PC-3 (cell line): Measurements from ENCODE around the gene NOX4. TPM values are rescaled to one million over a fixed set of nuclear protein-coding genes. Genes with fewer than 3 reads are reported as not detected.
"Not testable (repeated sequence)": the region's sequence is repeated elsewhere in the genome, so short reads cannot be mapped to it uniquely, and the experiment has no call there.

ENCODE experiments used
- ATAC-seq: fragments of 200-7000 bp; cut with Tn5 transposase; 2 replicates; pipeline ENCODE4 v1.9.1; 2020; ENCODE audit warnings: mild to moderate bottlenecking, moderate library complexity
- BruUV-seq: library from RNA; stranded (reverse); fragments of 400-500 nt; replicated peaks from 2 replicates; lab custom pipeline; 2021; lab: Mats Ljungman, UMichigan
- CTCF ChIA-PET: fragments of 300-600 bp; sonication (Branson Sonifier 250); formaldehyde crosslinking; loops from one replicate; lab custom pipeline; 2022; ENCODE audit warnings: antibody characterized with exemption; lab: Charles Lee
- POLR2A ChIA-PET: fragments of 300-600 bp; sonication (Branson Sonifier 250); formaldehyde crosslinking; loops from one replicate; lab custom pipeline; 2022; ENCODE audit warnings: antibody characterized with exemption; ENCODE audit not compliant: unreplicated experiment; lab: Charles Lee
- DNase-seq: peaks from one replicate; pipeline ENCODE4 v3.0.0-alpha.2; 2015
- H2AFZ ChIP-seq: fragments of 300-600 bp; sonication (generic); 2 replicates; pipeline ENCODE4 v1.6.0; 2016; ENCODE audit warnings: antibody characterized with exemption, low read length
- H3F3A ChIP-seq: fragments of 300-600 bp; sonication (generic); one replicate; pipeline ENCODE4 v1.6.0; 2017; ENCODE audit warnings: antibody characterized with exemption, low read length, control low read depth, mild to moderate bottlenecking; ENCODE audit not compliant: unreplicated experiment
- H3K27ac ChIP-seq: fragments of 300-600 bp; sonication (generic); 2 replicates; pipeline ENCODE4 v1.5.1; 2016; ENCODE audit warnings: mild to moderate bottlenecking, low read length
- H3K27me3 ChIP-seq: fragments of 300-600 bp; sonication (generic); 2 replicates; pipeline ENCODE4 v1.6.1; 2016; ENCODE audit warnings: low read length, mixed read lengths
- H3K36me3 ChIP-seq: fragments of 300-600 bp; sonication (generic); 2 replicates; pipeline ENCODE4 v1.6.1; 2016; ENCODE audit warnings: low read depth, mixed run types, low read length, mixed read lengths
- H3K4me1 ChIP-seq: fragments of 300-600 bp; sonication (generic); 2 replicates; pipeline ENCODE4 v1.5.1; 2016; ENCODE audit warnings: low read length; ENCODE audit not compliant: insufficient read depth
- H3K4me2 ChIP-seq: fragments of 300-600 bp; sonication (generic); 2 replicates; pipeline ENCODE4 v1.6.0; 2016; ENCODE audit warnings: low read length
- H3K4me3 ChIP-seq: fragments of 300-600 bp; sonication (generic); 2 replicates; pipeline ENCODE4 v1.5.1; 2016; ENCODE audit warnings: mild to moderate bottlenecking, low read length, mixed read lengths
- H3K79me2 ChIP-seq: fragments of 300-600 bp; sonication (generic); 2 replicates; pipeline ENCODE4 v1.6.1; 2017; ENCODE audit warnings: low read length, mixed read lengths
- H3K9ac ChIP-seq: fragments of 300-600 bp; sonication (generic); 2 replicates; pipeline ENCODE4 v1.6.0; 2016; ENCODE audit warnings: mild to moderate bottlenecking, low read length
- H3K9me2 ChIP-seq: fragments of 300-600 bp; sonication (generic); replicated peaks from 2 replicates; pipeline ENCODE4 v1.6.1; 2016; ENCODE audit warnings: mixed run types, low read length, mixed read lengths
- H3K9me3 ChIP-seq: fragments of 300-600 bp; sonication (generic); 2 replicates; pipeline ENCODE4 v1.6.1; 2016; ENCODE audit warnings: low read length, mixed read lengths
- H4K20me1 ChIP-seq: fragments of 300-600 bp; sonication (generic); 2 replicates; pipeline ENCODE4 v1.6.1; 2016; ENCODE audit warnings: low read length, mixed read lengths
- CTCF ChIP-seq: fragments of 300-600 bp; sonication (generic); conservative IDR thresholded peaks from 2 replicates; pipeline ENCODE4 v1.5.1; 2017; ENCODE audit warnings: antibody characterized with exemption, low read depth, mild to moderate bottlenecking, low read length
- EZH2 ChIP-seq: fragments of 300-600 bp; sonication (generic); IDR thresholded peaks from one replicate; pipeline ENCODE4 v1.6.1; 2017; ENCODE audit warnings: antibody characterized with exemption, mild to moderate bottlenecking, low read length; ENCODE audit not compliant: unreplicated experiment
- EZH2phosphoT487 ChIP-seq: fragments of 300-600 bp; sonication (generic); IDR thresholded peaks from 2 replicates; pipeline ENCODE4 v1.6.1; 2018; ENCODE audit warnings: mild to moderate bottlenecking, antibody characterized with exemption, low read length, borderline replicate concordance
- intact Hi-C: fragments of 100-400 bp; cut with micrococcal nuclease; formaldehyde crosslinking; loops from 2 replicates; pipeline ENCODE4 v1.9.0; 2023
- total RNA-seq: library from RNA; depleted of rRNA; stranded (reverse); fragments of >200 nt; gene quantifications from 2 replicates; pipeline ENCODE4 v1.2.3, GENCODE V29; 2014

The NOX4 gene
- total RNA-seq, 1 experiment from 2014 or later, result not detected

GRCh38 chr11:89346601-89347000 lies 144.6 kb downstream of the NOX4 start:
- Histone ChIP-seq H2AFZ (no peak overlapping the region), H3K9me2 (no peaks in the 10 kb centered on the region), H3K4me2 (no peak overlapping the region), H3K4me3 (no peak overlapping the region), H3K4me1 (no peaks in the 10 kb centered on the region), H3F3A (no peaks in the 10 kb centered on the region), H3K9ac (no peak overlapping the region), H3K9me3 (no peaks in the 10 kb centered on the region), H3K27ac (no peak overlapping the region), H3K79me2 (no peaks in the 10 kb centered on the region), H3K36me3 (no peaks in the 10 kb centered on the region), H3K27me3 (peaks cover 6% of the 10 kb centered on the region; the same call in 1 of the 2 replicates), H4K20me1 (no peaks in the 10 kb centered on the region)
- intact Hi-C loops, result no loop called here
- ATAC-seq (no peak), DNase-seq (no peak)
- TF ChIP-seq EZH2phosphoT487 (no peak), EZH2 (no peak), CTCF (no peak)
- BruUV-seq, result no TSS peak
- ChIA-PET CTCF (no interaction called here), POLR2A (no interaction called here)

GRCh38 chr11:89342880-89343572 lies 148.1 kb downstream of the NOX4 start:
- H3K36me3 ChIP-seq, H4K20me1 ChIP-seq, ATAC-seq, H3K79me2 ChIP-seq, H3K9me3 ChIP-seq, DNase-seq, H3F3A ChIP-seq, H2AFZ ChIP-seq, H3K4me2 ChIP-seq, H3K27ac ChIP-seq, BruUV-seq, CTCF ChIA-PET, intact Hi-C loops, H3K9ac ChIP-seq, POLR2A ChIA-PET, H3K27me3 ChIP-seq, H3K4me3 ChIP-seq, H3K4me1 ChIP-seq, H3K9me2 ChIP-seq: not testable (repeated sequence)

GRCh38 chr11:89340450-89340849 lies 150.7 kb downstream of the NOX4 start:
- BruUV-seq, H4K20me1 ChIP-seq, H3K9me3 ChIP-seq, DNase-seq, intact Hi-C loops, CTCF ChIA-PET, H3K36me3 ChIP-seq, H3K27ac ChIP-seq, H2AFZ ChIP-seq, H3K9ac ChIP-seq, H3K4me1 ChIP-seq, H3K79me2 ChIP-seq, H3F3A ChIP-seq, H3K27me3 ChIP-seq, POLR2A ChIA-PET, ATAC-seq, H3K9me2 ChIP-seq, H3K4me3 ChIP-seq, H3K4me2 ChIP-seq: not testable (repeated sequence)

GRCh38 chr11:89338073-89338472 lies 153.1 kb downstream of the NOX4 start:
- H2AFZ ChIP-seq, H3K4me3 ChIP-seq, H3K79me2 ChIP-seq, BruUV-seq, ATAC-seq, H3K27ac ChIP-seq, DNase-seq, H3K9me3 ChIP-seq, H3K4me1 ChIP-seq, POLR2A ChIA-PET, H3K27me3 ChIP-seq, CTCF ChIA-PET, H3F3A ChIP-seq, H3K9me2 ChIP-seq, H3K36me3 ChIP-seq, H3K9ac ChIP-seq, intact Hi-C loops, H3K4me2 ChIP-seq, H4K20me1 ChIP-seq: not testable (repeated sequence)

GRCh38 chr11:89337100-89337650 lies 154.0 kb downstream of the NOX4 start:
- H3K27ac ChIP-seq, H3K9me2 ChIP-seq, H3K36me3 ChIP-seq, H3K4me2 ChIP-seq, intact Hi-C loops, H3K79me2 ChIP-seq, H3F3A ChIP-seq, H4K20me1 ChIP-seq, ATAC-seq, H3K9ac ChIP-seq, CTCF ChIA-PET, H3K4me3 ChIP-seq, H3K4me1 ChIP-seq, H2AFZ ChIP-seq, H3K9me3 ChIP-seq, H3K27me3 ChIP-seq, BruUV-seq: not testable (repeated sequence)
- DNase-seq, result peak; percentile 29
- POLR2A ChIA-PET, result interaction anchor here (0.6 kb wide), 1 partner anchor 335 kb away, joined by 3 read pairs; no protein-coding TSS in a partner anchor
